Astrocyte (in vitro differentiated cells and primary cell): ENCODE measurements around the gene PDLIM7. TPM values are rescaled to one million over a fixed set of nuclear protein-coding genes. Genes with fewer than 3 reads are reported as not detected.

Experiments
- DNase-seq: peaks from one replicate; pipeline ENCODE4 v3.0.0-alpha.2; 2010; ENCODE audit warnings: low read depth
- FAIRE-seq: peaks from 2 replicates; lab custom pipeline; 2011; peaks lifted over from hg19 to GRCh38; lab: Jason Lieb, UNC
- H2AFZ ChIP-seq: 2 replicates; pipeline ENCODE4 v1.6.0; 2012; ENCODE audit warnings: low read depth, low read length, inconsistent platforms
- H3K27ac ChIP-seq: 2 replicates; pipeline ENCODE4 v1.5.1; 2011; ENCODE audit warnings: low read depth, low read length, inconsistent platforms
- H3K27me3 ChIP-seq: 2 replicates; pipeline ENCODE4 v1.6.0; 2011; ENCODE audit warnings: low read length, inconsistent platforms; ENCODE audit not compliant: insufficient read depth
- H3K36me3 ChIP-seq: 2 replicates; pipeline ENCODE4 v1.5.1; 2011; ENCODE audit warnings: low read length, inconsistent platforms; ENCODE audit not compliant: insufficient read depth
- H3K4me1 ChIP-seq: 2 replicates; pipeline ENCODE4 v1.5.1; 2011; ENCODE audit warnings: low read length, inconsistent platforms; ENCODE audit not compliant: insufficient read depth
- H3K4me2 ChIP-seq: 2 replicates; pipeline ENCODE4 v1.6.0; 2012; ENCODE audit warnings: low read length, inconsistent platforms
- H3K4me3 ChIP-seq: 2 replicates; pipeline ENCODE4 v1.5.1; 2011; ENCODE audit warnings: low read depth, mild to moderate bottlenecking, low read length, inconsistent platforms; ENCODE audit not compliant: insufficient read depth
- H3K79me2 ChIP-seq: 2 replicates; pipeline ENCODE4 v1.6.0; 2012; ENCODE audit warnings: mild to moderate bottlenecking, low read length, inconsistent platforms; ENCODE audit not compliant: insufficient read depth
- H3K9ac ChIP-seq: 2 replicates; pipeline ENCODE4 v1.6.0; 2012; ENCODE audit warnings: mild to moderate bottlenecking, low read length, inconsistent platforms
- H3K9me3 ChIP-seq: 2 replicates; pipeline ENCODE4 v1.5.1; 2012; ENCODE audit warnings: low read depth, mild to moderate bottlenecking, low read length, inconsistent platforms; ENCODE audit not compliant: insufficient read depth
- H4K20me1 ChIP-seq: 2 replicates; pipeline ENCODE4 v1.6.0; 2012; ENCODE audit warnings: low read length, inconsistent platforms; ENCODE audit not compliant: insufficient read depth
- H3K27ac Mint-ChIP-seq: one replicate; pipeline ENCODE4 v1.8.0; 2021; ENCODE audit warnings: mild to moderate bottlenecking, mixed read lengths; ENCODE audit not compliant: unreplicated experiment
- H3K27me3 Mint-ChIP-seq: one replicate; pipeline ENCODE4 v1.8.0; 2021; ENCODE audit warnings: low read depth, mixed read lengths; ENCODE audit not compliant: unreplicated experiment
- H3K36me3 Mint-ChIP-seq: one replicate; pipeline ENCODE4 v1.8.0; 2021; ENCODE audit warnings: low read depth, mixed read lengths; ENCODE audit not compliant: unreplicated experiment
- H3K4me1 Mint-ChIP-seq: one replicate; pipeline ENCODE4 v1.8.0; 2021; ENCODE audit warnings: low read depth, mixed read lengths; ENCODE audit not compliant: unreplicated experiment
- H3K4me3 Mint-ChIP-seq: one replicate; pipeline ENCODE4 v1.8.0; 2021; ENCODE audit warnings: mild to moderate bottlenecking, moderate library complexity, mixed read lengths; ENCODE audit not compliant: unreplicated experiment
- H3K9me3 Mint-ChIP-seq: one replicate; pipeline ENCODE4 v1.8.0; 2021; ENCODE audit warnings: mild to moderate bottlenecking, mixed read lengths; ENCODE audit not compliant: unreplicated experiment
- CTCF ChIP-seq: IDR thresholded peaks from 2 replicates; pipeline ENCODE4 v1.5.1; 2011; ENCODE audit warnings: low read depth, mild to moderate bottlenecking, inconsistent platforms, low read length, moderate library complexity; ENCODE audit not compliant: insufficient read depth
- EZH2 ChIP-seq: IDR thresholded peaks from 2 replicates; pipeline ENCODE4 v1.6.1; 2012; ENCODE audit warnings: mild to moderate bottlenecking, low read length, inconsistent platforms; ENCODE audit not compliant: insufficient read depth
- total RNA-seq: library from RNA; stranded (reverse); gene quantifications from 2 replicates; pipeline ENCODE4 v1.2.1, GENCODE V29; 2021

The PDLIM7 gene
- total RNA-seq, 1 donor from 2014 or later = 590 TPM

GRCh38 chr5:177471610-177472356 lies 25.6 kb downstream of the PDLIM7 start:
- Histone ChIP-seq H3K9me3 (no peaks in the 10 kb centered on the region), H4K20me1 (peaks cover 68% of the 10 kb centered on the region), H3K4me1 (peaks cover 60% of the 10 kb centered on the region), H3K79me2 (peaks cover 61% of the 10 kb centered on the region), H3K27me3 (no peaks in the 10 kb centered on the region), H3K36me3 (peaks cover 19% of the 10 kb centered on the region), H3K4me3 (peak overlapping the region; percentile 75), H3K9ac (peak overlapping the region; percentile 94), H2AFZ (no peak overlapping the region), H3K27ac (peak overlapping the region; percentile 81), H3K4me2 (peak overlapping the region; percentile 99)
- DNase-seq = peak; percentile 65
- TF ChIP-seq CTCF (no peak), EZH2 (no peak)
- peak overlapping the region; percentile 88 for H3K4me3 Mint-ChIP-seq
- peaks cover 53% of the 10 kb centered on the region for H3K4me1 Mint-ChIP-seq
- FAIRE-seq = no peak
- peak overlapping the region; percentile 87 for H3K27ac Mint-ChIP-seq
- no peaks in the 10 kb centered on the region for H3K9me3 Mint-ChIP-seq
- peaks cover 18% of the 10 kb centered on the region for H3K36me3 Mint-ChIP-seq
- H3K27me3 Mint-ChIP-seq = no peaks in the 10 kb centered on the region

DNA sequence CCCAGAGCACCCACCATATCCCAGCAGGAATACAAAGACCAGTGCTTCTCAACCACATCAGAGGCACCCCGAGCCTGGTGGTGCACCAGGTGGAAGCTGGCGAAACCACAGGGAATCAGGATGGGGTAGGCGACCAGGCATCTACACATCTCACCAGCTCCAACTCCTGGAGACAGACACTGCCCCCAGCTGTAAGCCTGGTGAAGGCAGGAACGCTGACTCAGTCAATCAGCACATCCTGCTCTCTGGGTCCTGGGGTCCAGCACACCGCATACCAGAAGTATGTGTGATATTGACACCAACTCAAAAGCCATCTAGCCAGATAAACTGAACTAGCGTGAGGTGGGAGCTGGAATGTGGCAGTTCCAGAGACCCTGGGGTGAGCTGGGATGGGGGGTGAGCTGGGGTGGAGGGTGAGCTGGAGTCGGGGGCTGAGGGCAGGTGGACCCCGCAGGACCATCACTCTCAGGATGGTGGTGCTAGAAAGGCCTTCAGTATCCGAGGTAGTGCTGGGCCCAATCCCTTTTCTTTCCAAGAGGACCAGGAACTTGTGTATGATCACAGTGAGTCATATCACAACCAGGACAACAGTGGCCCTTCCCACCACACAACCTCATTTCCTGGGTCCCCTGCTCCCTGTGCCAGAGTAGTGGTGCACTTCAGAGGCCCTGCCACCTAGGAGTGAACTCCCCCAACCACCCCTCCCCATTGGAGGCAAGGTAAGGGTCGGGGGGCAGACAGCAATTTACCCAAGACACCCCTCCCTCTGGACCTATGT lies 26.5 kb downstream of the PDLIM7 start:
- TF ChIP-seq CTCF = no peak
- Histone ChIP-seq H3K27me3 (no peaks in the 10 kb centered on the region), H3K4me1 (peaks cover 53% of the 10 kb centered on the region), H3K27ac (peak overlapping the region; percentile 81), H3K9me3 (no peaks in the 10 kb centered on the region), H3K36me3 (peaks cover 28% of the 10 kb centered on the region), H2AFZ (no peak overlapping the region), H4K20me1 (peaks cover 73% of the 10 kb centered on the region), H3K79me2 (peaks cover 69% of the 10 kb centered on the region), H3K4me3 (peak overlapping the region; percentile 75), H3K4me2 (peak overlapping the region; percentile 99), H3K9ac (peak overlapping the region; percentile 94)
- DNase-seq (peak; percentile 51), FAIRE-seq (no peak)
- peaks cover 18% of the 10 kb centered on the region for H3K36me3 Mint-ChIP-seq
- H3K4me1 Mint-ChIP-seq = peaks cover 49% of the 10 kb centered on the region
- H3K27me3 Mint-ChIP-seq = no peaks in the 10 kb centered on the region
- peak overlapping the region; percentile 88 for H3K4me3 Mint-ChIP-seq
- peak overlapping the region; percentile 87 for H3K27ac Mint-ChIP-seq
- H3K9me3 Mint-ChIP-seq = no peaks in the 10 kb centered on the region
